HL-60 (cell line): ENCODE measurements around the gene ZNF521.

Experiments
- DNase-seq, 2 experiments: peaks; one replicate each; pipeline ENCODE4 v3.0.0-alpha.2; 2010 to 2020; ENCODE audit warnings: low read depth in 1 of 2, low spot score in 1 of 2
- H3K27ac ChIP-seq: fragments of 250-450 bp; sonication (Bioruptor Pico); replicated peaks from 2 replicates; pipeline ENCODE4 v1.5.1; 2020; ENCODE audit warnings: mild to moderate bottlenecking, moderate library complexity
- H3K27me3 ChIP-seq: fragments of 250-450 bp; sonication (Bioruptor Pico); 2 replicates; pipeline ENCODE4 v1.5.1; 2021; ENCODE audit warnings: mild to moderate bottlenecking, moderate library complexity; ENCODE audit not compliant: insufficient read depth, poor library complexity, severe bottlenecking
- H3K4me3 ChIP-seq: replicated peaks from 2 replicates; pipeline ENCODE4 v1.5.1; 2011; ENCODE audit warnings: mild to moderate bottlenecking, control low read depth, low read length; ENCODE audit not compliant: insufficient read depth
- CTCF ChIP-seq: IDR thresholded peaks from one replicate; pipeline ENCODE4 v1.5.1; 2011; ENCODE audit warnings: low read length, control low read depth, inconsistent platforms; ENCODE audit not compliant: insufficient read depth
- GABPA ChIP-seq: IDR thresholded peaks from 2 replicates; pipeline ENCODE4 v1.6.1; 2012; ENCODE audit warnings: low read depth
- POLR2AphosphoS5 ChIP-seq: IDR thresholded peaks from 2 replicates; pipeline ENCODE4 v1.6.1; 2012; ENCODE audit warnings: low read depth
- REST ChIP-seq: IDR thresholded peaks from 2 replicates; pipeline ENCODE4 v1.6.1; 2012; ENCODE audit warnings: low read depth; ENCODE audit not compliant: insufficient replicate concordance
- SPI1 ChIP-seq: IDR thresholded peaks from 2 replicates; pipeline ENCODE4 v1.6.1; 2012; ENCODE audit warnings: low read depth, mild to moderate bottlenecking, borderline replicate concordance

The ZNF521 gene

DNA sequence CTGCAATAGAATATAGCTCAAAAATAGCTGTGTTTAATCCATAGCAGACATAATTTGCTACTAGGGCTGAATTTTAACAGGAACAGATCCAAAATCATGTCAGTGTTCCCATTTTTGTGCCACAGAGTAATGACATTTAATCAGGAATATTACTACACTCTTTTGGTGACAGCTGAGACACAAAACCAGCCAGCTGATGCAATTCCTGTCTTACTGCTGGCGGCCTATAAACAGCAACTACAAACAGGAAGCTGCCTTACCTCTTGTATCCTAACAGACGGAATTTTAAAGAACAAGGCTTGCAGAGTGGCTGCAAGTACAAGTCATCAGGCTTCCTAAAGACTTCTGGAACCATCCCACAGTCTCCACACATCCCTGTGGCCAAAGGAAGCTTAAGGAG, 218.1 kb downstream of the ZNF521 start:
- no peak overlapping the region for H3K27ac ChIP-seq
- no peaks in the 10 kb centered on the region for H3K27me3 ChIP-seq
- DNase-seq = no peak
- no peak for TF ChIP-seq POLR2AphosphoS5
- no peak for TF ChIP-seq GABPA
- no peak for TF ChIP-seq CTCF
- no peak for TF ChIP-seq REST
- TF ChIP-seq SPI1 = no peak
- no peak overlapping the region for H3K4me3 ChIP-seq

- no peak overlapping the region for H3K4me3 ChIP-seq
- TF ChIP-seq SPI1 (no peak), CTCF (no peak), GABPA (no peak), POLR2AphosphoS5 (no peak), REST (no peak)
- no peak overlapping the region for H3K27ac ChIP-seq
- no peaks in the 10 kb centered on the region for H3K27me3 ChIP-seq
- no peak for DNase-seq
Measured at GRCh38 chr18:25132786-25133496, 219.0 kb downstream of the ZNF521 start.

DNA sequence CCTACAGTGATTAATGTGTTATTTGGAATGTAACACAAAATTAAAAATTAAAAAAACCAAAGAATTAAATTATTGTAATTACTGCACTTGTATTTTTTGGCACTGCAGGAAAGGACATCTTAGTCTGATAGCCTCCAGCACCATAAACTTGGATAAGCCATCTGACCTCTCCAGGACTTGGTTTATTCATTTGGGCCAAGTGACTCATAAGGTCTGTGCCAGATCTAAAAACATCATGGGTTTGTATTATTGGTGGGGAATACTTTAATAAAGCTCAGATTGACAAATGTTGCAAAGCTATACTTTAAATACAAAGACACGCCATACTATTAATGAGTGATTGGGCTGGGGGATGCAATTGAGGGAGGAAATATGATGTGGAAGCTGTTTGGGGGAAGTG, 225.2 kb downstream of the ZNF521 start:
- no peak for DNase-seq
- no peak for TF ChIP-seq SPI1
- no peak for TF ChIP-seq REST
- TF ChIP-seq CTCF = no peak
- no peak for TF ChIP-seq GABPA
- no peak for TF ChIP-seq POLR2AphosphoS5
- H3K27ac ChIP-seq = no peak overlapping the region
- H3K4me3 ChIP-seq = no peak overlapping the region
- no peaks in the 10 kb centered on the region for H3K27me3 ChIP-seq
